Activated B cell treated with CpG ODN at 0.5 μM for 24 hours (primary cell): Measurements from ENCODE around the gene OSBPL10. TPM values are rescaled to one million over a fixed set of nuclear protein-coding genes. Genes with fewer than 3 reads are reported as not detected.

Experiments
- ATAC-seq: fragments of 200-7000 bp; cut with Tn5 transposase; one replicate; pipeline ENCODE4 v1.10.0; 2021; ENCODE audit warnings: low read depth, mild to moderate bottlenecking, moderate library complexity
- CTCF ChIA-PET: fragments of 350-600 bp; sonication (Branson Sonifier 250); formaldehyde crosslinking; loops from one replicate; lab custom pipeline; 2021; ENCODE audit warnings: antibody characterized with exemption; lab: Charles Lee
- POLR2A ChIA-PET: fragments of 350-600 bp; sonication (Branson Sonifier 250); formaldehyde crosslinking; loops from one replicate; lab custom pipeline; 2021; ENCODE audit warnings: antibody characterized with exemption; lab: Charles Lee
- DNase-seq: peaks from one replicate; pipeline ENCODE4 v3.0.0; 2022
- H3K27ac Mint-ChIP-seq: one replicate; pipeline ENCODE4 v1.8.0; 2020; ENCODE audit warnings: mixed read lengths
- H3K27me3 Mint-ChIP-seq: one replicate; pipeline ENCODE4 v1.8.0; 2021; ENCODE audit warnings: mixed read lengths
- H3K36me3 Mint-ChIP-seq: one replicate; pipeline ENCODE4 v1.8.0; 2021; ENCODE audit warnings: low read depth, mixed read lengths
- H3K4me1 Mint-ChIP-seq: one replicate; pipeline ENCODE4 v1.8.0; 2021; ENCODE audit warnings: mixed read lengths
- H3K4me3 Mint-ChIP-seq: one replicate; pipeline ENCODE4 v1.8.0; 2020; ENCODE audit warnings: mild to moderate bottlenecking, mixed read lengths
- H3K9me3 Mint-ChIP-seq: one replicate; pipeline ENCODE4 v1.8.0; 2020; ENCODE audit warnings: mixed read lengths
- intact Hi-C: fragments of 100-400 bp; cut with micrococcal nuclease; formaldehyde crosslinking; loops from one replicate; pipeline ENCODE4 v1.15.1; 2024
- total RNA-seq: library from RNA; stranded (reverse); gene quantifications from 2 replicates; pipeline ENCODE4 v1.2.3, GENCODE V29; 2022
- TF ChIP-seq, protein P1 (sequence below): fragments of 200-600 bp; IDR thresholded peaks from one replicate; pipeline ENCODE4 v1.8.0; 2022; ENCODE audit warnings: antibody characterized with exemption, mild to moderate bottlenecking

OSBPL10 gene
- total RNA-seq, 1 donor from 2014 or later: 137 TPM

DNA sequence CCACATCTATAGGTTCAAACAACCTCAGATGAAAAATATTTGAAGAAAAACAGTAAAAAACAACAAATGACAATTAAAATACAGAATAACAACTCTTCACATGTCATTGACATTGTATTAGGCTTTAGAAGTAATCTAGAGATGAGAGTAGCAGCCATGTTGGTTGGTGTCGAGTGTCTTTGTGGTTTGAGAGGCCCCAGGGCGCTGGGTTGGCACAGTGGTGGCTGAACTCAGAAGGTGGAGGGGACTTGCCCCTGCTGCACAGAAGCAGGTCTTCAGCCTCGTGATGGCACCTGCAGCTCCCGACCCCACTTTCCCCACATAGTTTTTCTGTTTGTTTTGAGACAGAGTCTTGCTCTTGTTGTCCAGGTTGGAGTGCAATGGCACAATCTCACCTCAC is 187.2 kb downstream of the OSBPL10 start:
- CTCF ChIA-PET: no interaction called here
- Mint-ChIP-seq H3K4me3 (no peak overlapping the region), H3K27ac (no peak overlapping the region), H3K9me3 (no peaks in the 10 kb centered on the region), H3K4me1 (peaks cover 4% of the 10 kb centered on the region), H3K36me3 (peaks cover 65% of the 10 kb centered on the region), H3K27me3 (no peaks in the 10 kb centered on the region)
- DNase-seq: no peak
- intact Hi-C loops: no loop called here
- no peak for ATAC-seq
- POLR2A ChIA-PET: no interaction called here
- TF ChIP-seq, protein P1, sequence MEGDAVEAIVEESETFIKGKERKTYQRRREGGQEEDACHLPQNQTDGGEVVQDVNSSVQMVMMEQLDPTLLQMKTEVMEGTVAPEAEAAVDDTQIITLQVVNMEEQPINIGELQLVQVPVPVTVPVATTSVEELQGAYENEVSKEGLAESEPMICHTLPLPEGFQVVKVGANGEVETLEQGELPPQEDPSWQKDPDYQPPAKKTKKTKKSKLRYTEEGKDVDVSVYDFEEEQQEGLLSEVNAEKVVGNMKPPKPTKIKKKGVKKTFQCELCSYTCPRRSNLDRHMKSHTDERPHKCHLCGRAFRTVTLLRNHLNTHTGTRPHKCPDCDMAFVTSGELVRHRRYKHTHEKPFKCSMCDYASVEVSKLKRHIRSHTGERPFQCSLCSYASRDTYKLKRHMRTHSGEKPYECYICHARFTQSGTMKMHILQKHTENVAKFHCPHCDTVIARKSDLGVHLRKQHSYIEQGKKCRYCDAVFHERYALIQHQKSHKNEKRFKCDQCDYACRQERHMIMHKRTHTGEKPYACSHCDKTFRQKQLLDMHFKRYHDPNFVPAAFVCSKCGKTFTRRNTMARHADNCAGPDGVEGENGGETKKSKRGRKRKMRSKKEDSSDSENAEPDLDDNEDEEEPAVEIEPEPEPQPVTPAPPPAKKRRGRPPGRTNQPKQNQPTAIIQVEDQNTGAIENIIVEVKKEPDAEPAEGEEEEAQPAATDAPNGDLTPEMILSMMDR: no peak

DNA sequence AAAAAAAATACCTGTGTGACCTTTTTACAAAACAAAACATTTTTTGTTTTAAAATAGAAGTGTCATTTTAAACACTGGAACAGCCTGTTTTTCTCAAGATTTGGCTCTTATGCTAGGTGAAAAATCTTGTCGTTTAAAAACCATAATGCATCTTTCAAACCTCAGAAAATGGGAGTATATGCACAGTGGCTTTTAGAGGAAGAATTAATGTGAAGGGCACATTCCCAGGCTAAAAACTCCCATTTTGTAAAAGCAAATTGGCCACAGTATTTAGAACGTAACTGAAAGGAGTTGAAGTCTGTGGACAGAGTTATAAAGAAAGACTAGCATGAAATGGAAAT is 190.0 kb downstream of the OSBPL10 start:
- ChIA-PET POLR2A (interaction anchor here (0.7 kb wide), 2 partner anchors 8 to 64 kb away, joined by 3 to 8 read pairs; no protein-coding TSS in a partner anchor), CTCF (no interaction called here)
- Mint-ChIP-seq H3K4me1 (peaks cover 12% of the 10 kb centered on the region), H3K27me3 (no peaks in the 10 kb centered on the region), H3K9me3 (no peaks in the 10 kb centered on the region), H3K27ac (no peak overlapping the region), H3K4me3 (no peak overlapping the region), H3K36me3 (peaks cover 66% of the 10 kb centered on the region)
- DNase-seq: no peak
- TF ChIP-seq, protein P1: no peak
- intact Hi-C loops: no loop called here
- no peak for ATAC-seq

DNA sequence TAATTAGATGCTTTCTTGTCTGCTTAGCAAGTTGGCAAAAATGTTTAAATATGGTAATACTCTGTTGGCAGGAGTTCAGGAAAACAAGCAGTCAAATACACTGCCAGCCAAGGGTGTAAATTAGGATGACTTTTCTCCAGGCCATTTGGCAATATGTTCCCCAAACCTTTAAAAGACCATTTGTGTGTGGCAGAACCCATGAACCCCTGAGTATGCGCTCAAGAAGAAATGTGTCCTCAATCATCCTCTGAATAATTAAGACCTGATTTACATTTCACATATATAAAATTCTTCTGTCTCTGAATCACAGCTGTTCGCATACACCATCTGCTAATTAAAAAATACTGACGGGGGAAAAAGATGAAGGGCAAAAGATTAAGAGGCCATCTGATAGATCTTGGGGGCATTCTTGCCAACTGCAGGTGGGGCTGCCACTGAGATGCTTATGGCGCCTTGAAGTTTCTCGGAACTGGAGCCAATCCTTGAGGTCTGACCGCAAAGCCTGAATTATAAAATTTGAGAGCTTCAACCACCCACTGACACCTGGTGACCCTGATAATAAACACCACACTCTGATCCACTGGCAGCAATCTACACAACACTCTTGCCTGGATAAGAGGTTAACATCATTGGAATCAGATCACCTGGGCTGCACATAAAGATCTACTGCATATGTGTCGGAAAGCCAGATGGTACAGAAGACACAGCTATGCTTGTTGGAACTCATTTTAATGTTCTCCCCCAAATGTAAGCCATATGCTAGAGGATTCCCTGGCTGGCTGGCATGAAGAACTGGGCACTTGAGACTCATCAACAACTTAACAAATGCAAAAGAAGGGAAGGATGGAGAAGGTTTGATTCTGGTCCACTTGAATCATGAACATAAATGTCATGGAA is 190.6 kb downstream of the OSBPL10 start:
- H3K9me3 Mint-ChIP-seq: no peaks in the 10 kb centered on the region

DNA sequence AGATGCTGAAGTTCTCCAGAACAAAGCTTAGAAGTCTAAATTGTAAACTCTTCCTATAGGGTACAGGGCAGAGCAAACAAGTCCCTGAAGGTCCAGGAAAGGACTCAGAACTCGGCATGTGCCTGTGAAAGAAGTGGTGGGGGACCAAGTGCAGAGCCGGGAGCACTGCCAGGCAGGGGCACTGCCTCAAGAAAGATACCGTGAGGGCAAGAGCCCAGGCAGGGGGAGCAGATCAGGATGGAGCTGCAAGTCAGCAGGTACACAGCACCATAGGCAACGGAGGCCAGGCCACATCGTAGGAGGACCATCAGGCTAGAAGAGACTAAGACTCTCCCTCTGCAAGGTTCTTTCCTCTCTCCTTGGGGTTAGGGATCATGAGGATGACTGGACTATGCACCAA is 191.6 kb downstream of the OSBPL10 start:
- intact Hi-C loops: no loop called here
- no peaks in the 10 kb centered on the region for H3K9me3 Mint-ChIP-seq
- peaks cover 55% of the 10 kb centered on the region for H3K36me3 Mint-ChIP-seq
- TF ChIP-seq, protein P1: no peak
- H3K4me1 Mint-ChIP-seq: peaks cover 15% of the 10 kb centered on the region
- H3K27ac Mint-ChIP-seq: no peak overlapping the region
- H3K27me3 Mint-ChIP-seq: no peaks in the 10 kb centered on the region
- ATAC-seq (no peak), DNase-seq (no peak)
- POLR2A ChIA-PET: no interaction called here
- CTCF ChIA-PET: no interaction called here
- H3K4me3 Mint-ChIP-seq: no peak overlapping the region

More for the DNA sequence above, 190.6 kb downstream of the OSBPL10 start:
- Mint-ChIP-seq H3K27ac (peak overlapping the region; percentile 2), H3K27me3 (no peaks in the 10 kb centered on the region), H3K4me1 (peaks cover 16% of the 10 kb centered on the region), H3K4me3 (no peak overlapping the region), H3K36me3 (peaks cover 60% of the 10 kb centered on the region)
- ATAC-seq (no peak), DNase-seq (no peak)
- TF ChIP-seq, protein P1: no peak
- ChIA-PET CTCF (no interaction called here), POLR2A (interaction anchor here (0.7 kb wide), 1 partner anchor 9 kb away, joined by 8 read pairs; no protein-coding TSS in a partner anchor)
- intact Hi-C loops: no loop called here

DNA sequence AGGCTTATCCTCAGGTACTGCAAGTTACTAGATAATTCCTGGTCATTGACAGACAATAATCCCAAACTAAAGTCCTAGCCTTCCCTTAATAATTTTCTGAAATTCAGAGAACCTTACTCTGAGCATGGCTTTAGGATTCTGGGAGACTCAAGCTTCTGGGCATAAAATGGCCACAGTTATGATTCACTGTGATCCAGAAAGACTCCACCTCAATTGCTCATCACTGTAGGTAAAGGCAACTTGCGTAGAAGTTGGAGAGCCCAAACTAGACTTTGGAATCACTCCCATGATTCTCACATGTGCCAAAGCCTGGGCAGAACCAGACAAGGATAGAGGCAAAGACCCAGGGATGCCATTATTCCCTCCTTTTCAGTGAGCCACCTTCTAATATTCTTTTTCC is 195.3 kb downstream of the OSBPL10 start:
- CTCF ChIA-PET: no interaction called here
- H3K36me3 Mint-ChIP-seq: peaks cover 48% of the 10 kb centered on the region
- POLR2A ChIA-PET: no interaction called here
- ATAC-seq (no peak), DNase-seq (no peak)
- no peak overlapping the region for H3K4me3 Mint-ChIP-seq
- peaks cover 29% of the 10 kb centered on the region for H3K4me1 Mint-ChIP-seq
- TF ChIP-seq, protein P1: no peak
- peaks cover 5% of the 10 kb centered on the region for H3K9me3 Mint-ChIP-seq
- no peaks in the 10 kb centered on the region for H3K27me3 Mint-ChIP-seq
- H3K27ac Mint-ChIP-seq: peak overlapping the region; percentile 46
- intact Hi-C loops: no loop called here
